GM15510 (cell line): ENCODE data around the gene NFRKB.

Experiments
- POLR2A ChIP-seq: IDR thresholded peaks from 3 replicates; pipeline ENCODE4 v1.6.1; 2011; ENCODE audit warnings: borderline replicate concordance; ENCODE audit not compliant: insufficient read length; ENCODE audit errors: extremely low read depth

NFRKB gene

GRCh38 chr11:129922674-129923073 is 27.3 kb upstream of the NFRKB start:
- TF ChIP-seq POLR2A = no peak

- no peak for TF ChIP-seq POLR2A
These were observed 23.0 kb upstream of the NFRKB start for GRCh38 chr11:129918361-129918760.

GRCh38 chr11:129917231-129917630 is 21.9 kb upstream of the NFRKB start:
- no peak for TF ChIP-seq POLR2A

GRCh38 chr11:129911298-129911697 is 15.9 kb upstream of the NFRKB start:
- no peak for TF ChIP-seq POLR2A

- TF ChIP-seq POLR2A = no peak
These were observed 15.0 kb upstream of the NFRKB start for GRCh38 chr11:129910360-129910759.

GRCh38 chr11:129905402-129905801 is 10.0 kb upstream of the NFRKB start:
- TF ChIP-seq POLR2A = no peak

GRCh38 chr11:129896062-129896461 is 684 bp upstream of the NFRKB start:
- no peak for TF ChIP-seq POLR2A

- no peak for TF ChIP-seq POLR2A
These were observed 876 bp downstream of the NFRKB start for GRCh38 chr11:129894278-129895125.

GRCh38 chr11:129888451-129888850 is 6.9 kb downstream of the NFRKB start:
- TF ChIP-seq POLR2A = no peak

GRCh38 chr11:129885381-129885780 is 10.0 kb downstream of the NFRKB start:
- TF ChIP-seq POLR2A = no peak

- no peak for TF ChIP-seq POLR2A
These were observed 10.8 kb downstream of the NFRKB start for GRCh38 chr11:129884581-129884980.

GRCh38 chr11:129881570-129882170 is 13.7 kb downstream of the NFRKB start:
- no peak for TF ChIP-seq POLR2A

- no peak for TF ChIP-seq POLR2A
These were observed 15.1 kb downstream of the NFRKB start for GRCh38 chr11:129880311-129880710.

GRCh38 chr11:129871914-129872313 is 23.5 kb downstream of the NFRKB start:
- TF ChIP-seq POLR2A = no peak

- TF ChIP-seq POLR2A = no peak
These were observed 29.1 kb downstream of the NFRKB start for GRCh38 chr11:129866311-129866710.

- no peak for TF ChIP-seq POLR2A
These were observed 29.7 kb downstream of the NFRKB start for GRCh38 chr11:129865701-129866100.
